Prostate gland (tissue), 2 donors: Measurements from ENCODE around the gene HAUS5. TPM values are rescaled to one million over a fixed set of nuclear protein-coding genes. Genes with fewer than 3 reads are reported as not detected.
A peak's percentile ranks its signal among the peaks of the same experiment; 100 is the strongest.

Experiments
- DNase-seq: peaks from one replicate; pipeline ENCODE4 v3.0.0-alpha.2; 2019; ENCODE audit warnings: low spot score
- H3K27ac ChIP-seq, 2 donors: fragments of 200-600 bp; sonication (generic); 2 replicates each; pipeline ENCODE4 v1.5.1; 2017 to 2019
- H3K27me3 ChIP-seq: fragments of 200-600 bp; sonication (generic); replicated peaks from 2 replicates; pipeline ENCODE4 v1.5.1; 2019; ENCODE audit not compliant: insufficient read depth
- H3K36me3 ChIP-seq, 2 donors: fragments of 200-600 bp; sonication (generic); 1 replicate in 1 of 2; 2 replicates in 1 of 2; pipeline versions ENCODE4 v1.5.1 to v1.8.1; 2017 to 2019
- H3K4me1 ChIP-seq: fragments of 200-600 bp; sonication (generic); replicated peaks from 2 replicates; pipeline ENCODE4 v1.5.1; 2019
- H3K4me3 ChIP-seq, 2 donors: fragments of 200-600 bp; sonication (generic); 2 replicates each; pipeline ENCODE4 v1.5.1; 2017 to 2019
- H3K9me3 ChIP-seq: fragments of 200-600 bp; sonication (generic); 2 replicates; pipeline ENCODE4 v1.5.1; 2017
- POLR2A ChIP-seq: fragments of 450-650 bp; IDR thresholded peaks from one replicate; pipeline ENCODE4 v1.6.1; 2016; ENCODE audit warnings: antibody characterized with exemption, mild to moderate bottlenecking
- POLR2AphosphoS5 ChIP-seq: sonication (generic); formaldehyde crosslinking; IDR thresholded peaks from one replicate; pipeline ENCODE4 v1.6.1; 2017; ENCODE audit warnings: antibody characterized with exemption
- WGBS: methylation state at CpG from one replicate; pipeline ENCODE4 v1.1.5; 2018; 5-methylcytosine and 5-hydroxymethylcytosine counted together
- intact Hi-C: fragments of 100-400 bp; cut with DNase I; formaldehyde crosslinking; loops from one replicate; pipeline ENCODE4 v1.14.2; 2022
- total RNA-seq, 2 donors: library from RNA; depleted of rRNA; stranded (reverse); fragments of >200 nt; gene quantifications; one replicate each; pipeline ENCODE4 v1.1.0, GENCODE V29; 2016
- TF ChIP-seq, protein P1 (sequence below), 4 experiments: fragments of 200-600 bp in 2 of 4; fragments of 450-650 bp in 2 of 4; sonication (generic) in 2 of 4; IDR thresholded peaks; 1 replicate in 3 of 4; 2 replicates in 1 of 4; pipeline ENCODE4 v1.5.1; 2016 to 2019; ENCODE audit warnings: antibody characterized with exemption in 4 of 4, mild to moderate bottlenecking in 2 of 4, moderate library complexity in 2 of 4

Gene HAUS5, protein sequence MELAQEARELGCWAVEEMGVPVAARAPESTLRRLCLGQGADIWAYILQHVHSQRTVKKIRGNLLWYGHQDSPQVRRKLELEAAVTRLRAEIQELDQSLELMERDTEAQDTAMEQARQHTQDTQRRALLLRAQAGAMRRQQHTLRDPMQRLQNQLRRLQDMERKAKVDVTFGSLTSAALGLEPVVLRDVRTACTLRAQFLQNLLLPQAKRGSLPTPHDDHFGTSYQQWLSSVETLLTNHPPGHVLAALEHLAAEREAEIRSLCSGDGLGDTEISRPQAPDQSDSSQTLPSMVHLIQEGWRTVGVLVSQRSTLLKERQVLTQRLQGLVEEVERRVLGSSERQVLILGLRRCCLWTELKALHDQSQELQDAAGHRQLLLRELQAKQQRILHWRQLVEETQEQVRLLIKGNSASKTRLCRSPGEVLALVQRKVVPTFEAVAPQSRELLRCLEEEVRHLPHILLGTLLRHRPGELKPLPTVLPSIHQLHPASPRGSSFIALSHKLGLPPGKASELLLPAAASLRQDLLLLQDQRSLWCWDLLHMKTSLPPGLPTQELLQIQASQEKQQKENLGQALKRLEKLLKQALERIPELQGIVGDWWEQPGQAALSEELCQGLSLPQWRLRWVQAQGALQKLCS
- total RNA-seq, result 10 to 100 TPM; 10.0 to 17.5 TPM

DNA sequence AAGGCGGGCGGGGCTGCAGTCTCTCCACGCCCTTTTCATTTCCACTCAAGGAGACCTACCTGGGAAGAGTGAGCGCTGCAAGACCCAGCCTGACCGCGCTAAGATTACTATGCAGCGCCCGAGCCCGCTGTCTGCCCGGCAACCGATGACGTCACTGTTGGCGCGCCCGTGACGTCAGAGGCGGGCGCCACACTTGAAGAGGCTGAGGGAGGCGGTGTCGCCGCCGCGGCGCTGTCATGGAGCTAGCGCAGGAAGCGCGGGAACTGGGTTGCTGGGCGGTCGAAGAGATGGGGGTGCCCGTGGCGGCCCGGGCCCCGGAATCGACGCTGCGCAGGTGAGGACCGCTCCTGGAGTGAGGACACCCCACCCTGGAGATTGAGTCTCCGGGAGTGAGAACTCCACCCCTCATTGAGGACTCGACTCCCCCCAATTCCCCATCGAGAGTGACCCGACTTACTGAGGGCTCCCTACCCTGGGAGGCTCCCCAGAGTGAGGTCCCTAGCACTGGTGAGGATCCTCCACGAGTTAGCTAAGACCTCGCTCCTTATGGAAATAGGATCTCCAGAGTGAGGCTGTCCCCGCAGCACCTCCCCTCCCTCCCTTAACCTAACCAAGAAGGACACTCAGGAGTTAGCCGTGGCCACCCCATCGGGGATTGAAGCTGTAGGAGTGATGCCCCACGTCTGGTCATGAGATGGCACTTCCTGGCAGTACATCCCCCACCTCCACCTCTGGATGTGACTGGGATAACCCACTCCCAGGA is at the start of gene HAUS5:
Gene HAUS5, plus strand, starts transcription at position 177 of the 763 bp plus-strand sequence. Its CDS starts 60 bp downstream, at position 237.
- TF ChIP-seq, protein P1, sequence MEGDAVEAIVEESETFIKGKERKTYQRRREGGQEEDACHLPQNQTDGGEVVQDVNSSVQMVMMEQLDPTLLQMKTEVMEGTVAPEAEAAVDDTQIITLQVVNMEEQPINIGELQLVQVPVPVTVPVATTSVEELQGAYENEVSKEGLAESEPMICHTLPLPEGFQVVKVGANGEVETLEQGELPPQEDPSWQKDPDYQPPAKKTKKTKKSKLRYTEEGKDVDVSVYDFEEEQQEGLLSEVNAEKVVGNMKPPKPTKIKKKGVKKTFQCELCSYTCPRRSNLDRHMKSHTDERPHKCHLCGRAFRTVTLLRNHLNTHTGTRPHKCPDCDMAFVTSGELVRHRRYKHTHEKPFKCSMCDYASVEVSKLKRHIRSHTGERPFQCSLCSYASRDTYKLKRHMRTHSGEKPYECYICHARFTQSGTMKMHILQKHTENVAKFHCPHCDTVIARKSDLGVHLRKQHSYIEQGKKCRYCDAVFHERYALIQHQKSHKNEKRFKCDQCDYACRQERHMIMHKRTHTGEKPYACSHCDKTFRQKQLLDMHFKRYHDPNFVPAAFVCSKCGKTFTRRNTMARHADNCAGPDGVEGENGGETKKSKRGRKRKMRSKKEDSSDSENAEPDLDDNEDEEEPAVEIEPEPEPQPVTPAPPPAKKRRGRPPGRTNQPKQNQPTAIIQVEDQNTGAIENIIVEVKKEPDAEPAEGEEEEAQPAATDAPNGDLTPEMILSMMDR (IDR thresholded peaks at IDR 0.05), result peak in 2 of 4 experiments; percentile 36 to 46
- TF ChIP-seq POLR2AphosphoS5 (peak; percentile 96), POLR2A (peak; percentile 63)
- Histone ChIP-seq H3K4me3 (peak within 1 kb of the TSS; percentile 56 to 65), H3K9me3 (no peaks in the 10 kb centered on the region), H3K36me3 (no peaks in the 10 kb centered on the region), H3K4me1 (no peaks in the 10 kb centered on the region), H3K27me3 (no peaks in the 10 kb centered on the region), H3K27ac (peak within 1 kb of the TSS; percentile 36 to 64)
- under 1% methylated on average over 46 of the region's 47 CpGs for WGBS
- peak; percentile 94 for DNase-seq
- intact Hi-C loops, result no loop called here

DNA sequence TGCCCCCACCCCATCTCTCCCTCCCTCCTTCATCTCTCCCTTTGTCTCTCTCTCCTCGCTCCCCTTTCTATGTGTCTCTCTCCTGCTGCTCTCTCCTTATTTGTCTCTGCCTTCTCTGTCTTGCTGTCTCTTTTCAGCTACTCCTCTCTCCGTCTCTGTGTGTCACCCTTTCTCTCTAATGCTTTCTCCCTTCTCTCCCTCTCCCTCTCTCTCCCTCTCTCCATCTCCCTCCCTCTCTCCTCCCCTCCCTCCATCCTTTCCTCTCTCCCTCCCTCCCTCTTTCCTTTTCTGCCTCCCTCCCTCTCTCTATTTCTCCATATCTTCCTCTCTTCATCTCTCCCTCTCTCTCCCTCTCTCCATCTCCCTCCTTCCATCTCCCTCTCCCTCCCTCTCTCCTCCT is 49.8 kb upstream of the HAUS5 start:
- Histone ChIP-seq H3K9me3 (no peaks in the 10 kb centered on the region), H3K4me1 (no peaks in the 10 kb centered on the region), H3K4me3 (no peak overlapping the region), H3K27me3 (peaks cover 8% of the 10 kb centered on the region), H3K36me3 (no peaks in the 10 kb centered on the region), H3K27ac (no peak overlapping the region)
- intact Hi-C loops, result no loop called here
- no peak for TF ChIP-seq POLR2A
- WGBS, result 69% methylated on average over 2 of the region's 2 CpGs
- no peak for DNase-seq

DNA sequence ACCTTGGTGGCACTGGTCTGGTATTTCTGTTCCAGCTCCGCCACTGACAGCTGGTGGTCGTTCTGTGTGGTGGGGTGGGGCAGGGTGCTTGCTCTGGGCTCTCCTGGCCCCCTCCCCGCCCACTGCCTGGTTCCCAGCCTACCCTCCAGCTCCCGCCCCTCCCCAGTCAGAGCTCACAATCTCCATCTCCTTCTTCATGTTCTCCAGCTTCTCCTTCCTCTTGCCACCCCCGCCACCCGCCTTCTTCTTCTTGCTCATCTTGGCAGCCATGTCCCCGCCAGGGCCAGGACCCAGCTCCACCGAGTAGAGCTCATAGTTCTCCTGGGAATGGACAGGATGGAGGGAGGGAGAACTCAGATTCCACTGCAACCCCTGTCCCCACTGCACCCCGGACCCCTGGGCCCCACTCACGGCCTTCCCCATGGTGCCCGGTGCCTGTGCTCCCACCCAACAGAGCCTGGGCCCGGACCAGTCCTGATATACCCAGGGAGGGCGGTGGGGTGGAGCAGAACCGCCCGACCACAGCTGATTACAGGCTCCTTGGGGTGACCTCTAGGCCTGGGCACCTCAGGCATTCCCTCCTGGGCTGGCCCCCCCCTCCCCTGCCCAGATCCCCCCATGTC is 49.2 kb upstream of the HAUS5 start, which contains the start of gene ATP4A:
Gene ATP4A, minus strand, starts transcription at position 452 of the 623 bp plus-strand sequence. Its CDS starts 29 bp downstream, at position 423.
- H3K27me3 ChIP-seq, result peaks cover 5% of the 10 kb centered on the region
- no peaks in the 10 kb centered on the region for H3K4me1 ChIP-seq
- H3K36me3 ChIP-seq, result no peaks in the 10 kb centered on the region
- no peak for TF ChIP-seq POLR2A
- TF ChIP-seq, protein P1 (IDR thresholded peaks at IDR 0.05), result no peak
- TF ChIP-seq POLR2AphosphoS5, result no peak
- 69% methylated on average over 15 of the region's 15 CpGs for WGBS
- intact Hi-C loops, result no loop called here
- H3K4me3 ChIP-seq, result no peak within 1 kb of the TSS
- no peaks in the 10 kb centered on the region for H3K9me3 ChIP-seq
- H3K27ac ChIP-seq, result no peak within 1 kb of the TSS
- DNase-seq, result no peak

DNA sequence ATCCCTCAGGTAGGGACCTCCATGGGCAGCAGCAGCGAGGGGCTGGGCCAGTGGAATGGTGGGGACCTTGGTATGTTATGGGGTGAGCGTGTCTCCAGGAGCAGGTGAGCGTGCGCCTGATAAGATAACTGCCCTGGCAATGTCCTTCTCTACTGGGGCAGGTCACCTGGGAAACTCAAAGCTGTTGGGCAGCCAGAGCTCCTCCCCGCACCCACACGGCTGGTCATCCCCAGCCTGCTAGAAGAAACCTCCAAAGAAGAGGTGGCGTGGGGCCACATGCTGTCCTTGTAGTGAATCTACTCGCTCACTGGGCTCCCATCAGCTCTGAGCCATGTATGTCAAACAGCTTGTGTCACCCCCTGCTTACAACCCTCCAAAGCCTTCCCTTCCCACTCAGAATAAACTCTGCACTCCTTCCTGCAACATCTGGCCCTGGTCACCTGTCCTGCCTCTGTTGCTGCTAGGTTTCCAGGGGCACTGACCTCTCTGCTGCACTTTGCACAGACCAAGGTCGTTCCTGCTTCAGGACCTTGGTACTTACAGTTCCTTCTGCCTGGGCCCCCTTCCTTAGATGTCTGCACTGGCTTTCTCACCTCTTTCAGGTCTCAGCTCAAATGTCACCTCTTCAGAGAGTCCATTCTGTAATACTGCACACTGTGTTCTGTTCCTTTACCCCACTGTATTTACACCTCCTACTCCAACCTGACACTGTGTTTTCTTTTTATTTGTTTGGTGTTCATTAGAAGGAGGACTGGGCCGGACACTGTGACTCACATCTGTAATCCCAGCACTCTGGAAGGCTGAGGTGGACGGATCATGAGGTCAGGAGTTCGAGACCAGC is 47.3 kb upstream of the HAUS5 start:
- TF ChIP-seq POLR2A (no peak), POLR2AphosphoS5 (no peak)
- TF ChIP-seq, protein P1 (IDR thresholded peaks at IDR 0.05), result no peak
- Histone ChIP-seq H3K36me3 (no peaks in the 10 kb centered on the region), H3K4me3 (no peak overlapping the region), H3K27me3 (peaks cover 4% of the 10 kb centered on the region), H3K9me3 (no peaks in the 10 kb centered on the region), H3K4me1 (no peaks in the 10 kb centered on the region), H3K27ac (no peak overlapping the region)
- intact Hi-C loops, result no loop called here
- WGBS, result 78% methylated on average over 12 of the region's 12 CpGs
- DNase-seq, result no peak
